Amniotic epithelial cell (primary cell): ENCODE results near the gene TEAD1.

Source experiments
- DNase-seq: peaks from one replicate; pipeline ENCODE4 v3.0.0-alpha.2; 2010; ENCODE audit warnings: low read depth

The TEAD1 gene

DNA sequence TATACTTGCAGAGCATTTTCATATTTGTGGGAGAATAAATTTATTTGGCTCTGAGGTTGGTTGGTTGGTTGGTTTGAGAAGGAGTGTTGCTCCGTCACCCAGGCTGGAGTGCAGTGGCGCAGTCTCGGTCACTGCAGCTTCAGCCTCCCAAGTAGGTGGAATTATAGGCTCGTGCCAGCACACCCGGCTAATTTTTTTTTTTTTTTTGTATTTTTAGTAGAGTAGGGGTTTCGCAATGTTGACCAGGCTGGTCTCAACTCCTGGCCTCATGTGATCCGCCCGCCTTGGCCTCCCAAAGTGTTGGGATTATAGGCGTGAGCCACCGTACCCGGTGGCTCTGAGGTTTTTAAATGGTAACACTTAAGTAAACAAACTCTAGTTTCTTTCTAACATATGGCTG, 161.1 kb downstream of the TEAD1 start:
- DNase-seq = no peak

DNA sequence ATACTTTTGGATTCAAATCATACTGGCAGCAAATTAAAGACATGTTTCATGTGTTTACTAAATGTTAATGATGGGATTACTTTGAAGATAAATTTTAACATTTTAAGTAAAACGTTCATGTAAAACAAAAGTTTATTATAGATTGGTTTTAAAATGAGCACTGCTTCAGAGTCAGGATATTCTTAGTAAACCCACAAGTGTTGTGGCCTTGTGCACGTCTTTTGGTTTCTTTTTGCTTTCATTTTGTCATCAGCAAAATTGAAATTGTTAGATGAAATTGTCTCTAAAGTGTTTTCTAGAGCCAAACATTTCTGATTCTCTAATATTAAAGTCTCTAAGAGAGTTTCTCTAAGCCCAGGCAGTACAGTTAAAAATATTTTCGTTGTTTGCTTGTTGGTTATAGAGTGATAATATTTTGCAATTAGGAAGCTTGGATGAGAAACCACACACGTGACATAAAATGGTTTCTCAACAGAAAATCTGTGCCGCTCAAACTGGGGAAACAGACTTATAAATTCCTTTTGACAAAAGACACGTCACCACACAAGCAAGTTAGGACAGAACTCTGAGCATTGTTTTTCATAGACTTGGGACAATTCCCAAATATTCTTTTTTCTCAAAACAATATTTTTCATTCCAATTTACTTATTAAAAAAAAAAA, 164.4 kb downstream of the TEAD1 start:
- DNase-seq = peak; percentile 44

DNA sequence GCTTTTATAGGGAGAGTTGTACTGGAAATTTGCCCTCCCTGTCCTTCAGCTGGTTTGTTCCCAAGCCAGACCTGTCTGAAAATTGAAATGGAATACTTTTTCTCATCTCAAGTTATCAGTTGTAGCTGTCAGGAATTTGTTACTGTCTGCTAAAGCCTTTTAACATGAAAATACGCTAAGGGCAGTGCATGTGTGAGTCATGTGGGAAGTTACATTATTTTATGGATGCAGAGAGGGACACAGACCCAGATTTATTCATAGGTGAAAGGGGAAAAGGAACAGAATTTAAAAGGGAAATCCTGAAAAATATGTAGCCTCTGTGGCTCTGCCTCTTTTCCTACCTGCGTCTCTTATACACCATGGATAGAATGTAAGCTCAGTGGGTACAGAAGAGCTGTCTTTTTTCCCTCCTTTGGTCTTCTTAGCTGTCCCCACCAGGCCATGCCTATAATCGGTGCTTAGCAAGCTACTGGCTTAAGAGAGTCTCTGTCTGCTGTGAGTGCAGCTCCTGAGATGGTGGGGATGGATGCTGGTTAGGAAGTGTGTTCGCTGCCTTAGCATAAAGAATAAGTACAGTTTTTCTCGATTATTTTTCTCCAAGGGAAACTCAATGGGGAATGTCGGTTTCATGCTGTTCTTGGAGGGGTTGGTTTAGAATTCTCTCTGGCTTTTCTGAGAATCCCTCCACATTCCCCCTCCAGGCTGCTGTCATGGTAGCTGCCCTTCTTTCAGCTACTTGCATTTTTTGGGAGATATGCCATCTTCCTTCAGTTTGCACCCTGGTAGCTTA, 166.8 kb downstream of the TEAD1 start:
- peak; percentile 64 for DNase-seq

DNA sequence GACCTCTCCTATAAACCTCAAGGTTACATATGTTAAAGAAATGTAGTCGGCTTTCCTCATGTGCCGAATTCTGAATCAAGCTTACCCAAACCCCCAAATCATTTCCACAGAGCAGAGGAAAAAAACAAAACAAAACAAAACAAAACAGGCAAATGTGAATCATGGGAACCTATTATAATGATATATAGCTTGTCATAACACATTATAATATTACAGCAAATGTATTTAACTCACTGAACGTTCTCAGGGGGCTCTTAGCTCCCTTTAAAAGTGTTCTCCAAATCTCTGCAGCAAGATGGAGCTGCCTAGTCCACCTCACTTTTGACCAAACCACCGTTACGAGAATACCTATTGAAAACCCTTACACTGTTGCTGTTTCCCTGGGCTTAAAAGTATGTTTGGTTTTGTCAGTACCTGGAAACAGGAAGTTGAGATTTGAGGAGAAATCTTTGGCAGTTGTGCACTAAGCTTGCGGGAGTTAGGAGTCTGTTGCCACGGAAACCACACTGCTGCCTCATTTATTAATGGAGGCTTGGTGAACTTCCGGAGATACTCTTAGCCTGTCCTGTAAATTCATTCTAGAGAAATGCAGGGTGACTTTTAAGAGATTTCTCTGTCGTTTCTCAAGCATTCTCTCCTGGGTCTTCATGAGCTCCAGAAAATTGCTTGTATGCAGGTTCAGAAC, 167.9 kb downstream of the TEAD1 start:
- DNase-seq = peak; percentile 90

DNA sequence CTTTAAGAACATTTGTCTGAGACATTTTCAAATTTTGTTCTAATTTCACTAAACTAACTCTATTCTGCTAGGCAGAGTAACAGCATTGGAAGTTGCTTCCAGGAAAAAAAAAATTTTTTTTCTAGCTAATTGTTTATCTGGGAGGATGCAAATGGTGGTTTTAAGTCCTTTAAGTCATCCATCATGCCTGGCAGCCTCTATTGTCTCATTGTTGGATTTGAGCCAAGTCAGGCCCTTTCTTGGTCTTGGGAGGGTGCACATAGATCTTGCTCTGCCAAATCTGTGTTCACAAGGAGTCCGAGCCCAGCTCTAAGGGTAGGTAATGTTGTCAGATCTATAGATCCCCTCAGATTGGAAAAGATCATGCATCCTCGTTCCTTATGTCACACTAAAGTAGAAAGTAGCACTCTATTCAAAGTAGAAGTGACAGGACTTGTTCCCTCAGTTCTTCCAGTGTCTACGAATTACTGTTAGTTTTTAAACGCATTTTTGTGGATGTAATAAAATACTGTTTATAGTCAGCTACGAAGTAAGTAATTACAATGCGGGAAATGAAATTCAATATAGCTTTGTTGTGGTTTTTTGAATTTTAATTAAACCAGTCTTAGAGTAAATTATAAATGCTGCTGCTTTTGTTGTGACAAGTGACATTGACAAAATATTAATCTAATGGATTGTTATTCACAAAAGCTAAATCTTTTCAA, 168.9 kb downstream of the TEAD1 start:
- DNase-seq = peak; percentile 63

DNA sequence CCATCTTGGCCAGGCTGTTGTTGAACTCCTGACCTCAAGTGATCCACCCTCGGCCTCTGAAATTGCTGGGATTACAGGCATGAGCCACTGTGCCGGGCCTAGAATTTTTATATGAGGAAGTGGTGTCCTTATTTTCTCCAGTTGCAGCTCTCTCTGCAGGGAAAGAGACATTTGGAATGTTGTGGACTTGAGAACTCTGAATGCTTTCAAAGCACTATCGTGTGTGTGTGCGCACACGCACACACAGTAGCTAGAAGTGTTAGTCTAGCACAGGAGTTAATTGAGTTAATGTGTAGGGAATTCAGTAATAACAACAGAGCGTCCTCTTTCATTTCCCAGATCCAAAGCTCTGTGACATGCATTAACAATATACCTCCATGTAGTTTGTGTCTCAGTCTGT, 170.9 kb downstream of the TEAD1 start:
- peak; percentile 54 for DNase-seq

DNA sequence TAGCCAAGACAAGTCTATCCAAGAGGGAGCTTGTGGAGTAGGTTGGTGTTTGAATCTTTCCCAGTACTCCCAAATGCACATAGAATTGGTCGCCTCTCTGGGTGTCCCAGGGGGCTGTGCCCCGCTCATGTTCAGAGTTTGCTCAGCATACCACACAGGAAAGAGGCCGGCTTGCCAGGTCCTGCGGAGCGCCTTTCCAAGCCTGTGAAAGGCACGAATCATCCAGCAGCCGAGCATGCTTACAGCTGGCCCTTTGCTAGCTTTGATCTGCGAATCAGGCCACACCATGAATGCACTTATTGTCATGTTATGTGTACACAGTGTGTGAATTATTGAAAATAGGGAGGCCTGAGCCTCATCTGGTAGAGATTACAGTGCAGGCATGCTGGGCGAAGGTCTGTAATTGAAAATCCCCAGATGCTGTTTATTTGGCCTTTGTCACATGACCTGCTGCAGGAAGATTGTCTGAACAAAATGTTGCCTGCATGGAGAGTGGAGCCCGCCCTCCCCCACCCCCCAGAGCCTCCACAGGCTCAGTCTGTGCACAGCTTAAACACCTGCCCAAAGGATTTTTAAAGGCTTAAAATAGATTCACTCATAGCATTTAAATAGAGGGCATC, 171.6 kb downstream of the TEAD1 start:
- peak; percentile 73 for DNase-seq

DNA sequence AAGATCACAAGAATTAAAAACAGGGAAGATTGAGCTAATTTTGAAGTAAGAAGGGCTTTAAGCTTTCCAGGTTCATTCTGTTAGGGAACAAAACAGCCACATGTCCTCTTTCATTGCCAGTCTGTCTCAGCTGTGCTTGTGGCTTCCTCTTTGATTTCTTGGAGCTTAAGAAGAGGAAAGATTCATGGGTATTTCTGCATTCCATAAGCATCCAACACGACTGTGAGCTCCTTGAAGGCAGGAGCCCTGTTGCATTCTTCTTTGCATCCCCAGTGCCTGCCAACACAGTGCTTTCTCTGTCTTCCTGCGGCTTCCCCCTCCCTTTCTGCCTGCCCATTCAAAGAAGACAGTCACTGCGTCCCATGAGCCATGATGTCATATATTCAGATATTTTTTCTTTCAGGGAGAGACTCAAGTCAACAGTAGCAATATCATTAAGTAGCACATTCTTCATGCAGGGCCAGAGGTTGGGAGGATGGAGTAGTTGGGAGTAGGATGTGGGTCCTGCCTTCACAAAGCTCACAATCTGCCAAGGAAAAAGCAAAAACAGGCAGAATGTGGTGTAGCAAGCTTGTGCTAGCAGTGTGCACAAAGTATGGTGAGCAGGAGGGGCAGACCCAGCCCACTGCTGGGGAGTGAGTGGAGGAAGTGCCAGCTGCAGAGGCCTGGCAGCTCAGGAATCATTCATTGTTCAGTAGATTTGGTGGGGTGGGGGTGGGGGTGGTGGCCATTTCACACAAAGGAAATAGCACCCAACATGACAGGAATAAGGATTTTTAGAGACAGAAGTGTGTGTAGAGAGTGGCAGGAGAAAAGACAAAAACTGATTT, 172.8 kb downstream of the TEAD1 start:
- no peak for DNase-seq

DNA sequence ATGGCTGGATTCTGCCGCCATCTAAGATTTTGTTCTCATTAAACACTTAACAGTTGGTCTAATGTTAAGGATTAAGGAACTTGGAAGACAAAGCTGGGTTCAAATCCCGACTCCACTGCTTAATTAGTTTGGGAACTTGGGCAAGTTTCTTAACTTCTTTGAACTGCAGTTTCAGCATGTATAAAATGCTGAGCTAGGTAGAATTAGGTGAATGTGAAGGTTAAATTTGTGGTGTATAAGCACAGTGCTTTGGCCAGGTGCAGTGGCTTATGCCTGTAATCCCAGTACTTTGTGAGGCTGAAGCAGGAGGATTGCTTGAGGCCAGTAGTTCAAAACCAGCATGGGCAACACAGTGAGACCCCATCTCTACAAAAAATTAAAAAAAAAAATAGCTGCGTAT, 174.2 kb downstream of the TEAD1 start:
- no peak for DNase-seq

DNA sequence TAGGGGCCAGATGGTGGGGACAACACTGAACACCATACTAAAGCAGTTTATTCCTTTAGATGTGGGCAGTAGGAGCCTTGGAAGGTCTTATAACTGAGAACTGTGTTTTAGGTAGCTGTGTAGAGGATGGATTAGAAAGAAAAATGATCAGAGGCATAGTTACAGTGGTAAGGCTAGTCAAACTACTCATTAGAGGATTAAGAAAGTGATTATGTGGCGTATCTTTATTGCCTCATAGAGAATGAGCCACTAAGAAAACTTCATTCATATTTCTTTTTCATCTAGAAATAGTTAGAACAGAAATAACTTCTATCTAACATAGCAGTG, 179.1 kb downstream of the TEAD1 start:
- DNase-seq = no peak

DNA sequence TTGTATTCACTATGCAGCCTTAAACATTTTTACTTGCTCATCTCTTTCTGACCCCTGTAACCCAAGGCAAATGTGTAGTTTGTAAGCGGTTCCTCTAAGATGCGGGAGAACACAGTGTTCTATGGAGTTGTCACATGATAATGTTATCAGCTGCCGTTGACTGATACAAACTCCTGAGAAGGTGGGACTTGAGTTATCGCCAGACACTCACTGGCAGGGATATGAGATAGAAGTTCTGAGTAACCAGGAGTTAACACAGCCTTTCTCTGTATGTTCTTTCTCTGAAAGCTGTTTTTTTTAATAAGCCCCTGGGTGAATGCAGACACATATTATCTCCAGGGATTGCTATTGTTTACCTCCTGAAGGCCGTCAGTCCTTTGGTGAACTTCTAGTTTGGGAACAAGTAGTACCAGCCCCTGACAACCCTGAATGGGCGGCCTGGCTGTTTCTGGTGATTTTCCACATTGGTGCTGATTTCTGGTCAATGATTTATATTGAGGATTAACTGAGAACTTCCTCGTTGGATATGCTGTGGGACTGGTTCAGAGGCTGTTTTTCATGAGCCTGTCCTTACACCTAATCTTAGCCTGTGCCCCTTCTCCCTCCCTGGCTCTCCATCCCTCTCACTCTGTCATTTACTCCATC, 179.6 kb downstream of the TEAD1 start:
- peak; percentile 99 for DNase-seq

DNA sequence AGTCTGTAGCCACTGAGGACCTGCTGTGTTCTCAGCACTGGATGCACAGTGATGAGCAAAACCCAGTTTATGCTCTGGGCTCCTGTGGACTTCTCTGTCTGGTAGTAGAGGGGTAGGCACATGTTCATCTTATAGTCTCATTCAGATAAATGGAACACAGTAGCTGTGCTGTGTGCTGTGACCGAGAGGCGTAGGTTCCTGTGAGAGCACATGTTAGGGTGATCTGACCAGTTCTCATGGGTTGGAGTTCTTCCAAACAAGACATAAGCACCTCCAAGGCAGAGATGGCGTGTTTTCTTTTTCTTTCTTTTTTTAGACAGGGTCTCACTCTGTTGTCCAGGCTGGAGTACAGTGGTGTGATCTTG, 180.1 kb downstream of the TEAD1 start:
- DNase-seq = no peak

DNA sequence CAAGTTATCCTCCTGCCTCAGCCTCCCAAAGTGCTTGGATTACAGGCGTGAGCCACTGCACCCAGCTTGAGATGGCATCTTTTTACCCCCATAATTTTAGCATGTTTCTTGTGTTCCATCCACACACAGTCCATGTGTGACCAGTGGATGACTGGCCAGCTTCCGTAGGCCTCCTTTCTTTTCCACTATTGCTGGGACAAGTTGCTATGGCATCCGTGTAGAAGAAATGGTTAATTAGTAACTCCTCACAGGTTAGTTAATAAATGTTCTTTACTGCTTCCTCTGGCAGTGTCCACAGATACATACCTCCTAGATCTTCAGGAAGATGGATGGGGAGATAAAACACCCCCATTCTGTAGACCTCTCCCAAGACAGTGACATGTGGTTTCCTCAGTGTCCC, 180.6 kb downstream of the TEAD1 start:
- DNase-seq = no peak

DNA sequence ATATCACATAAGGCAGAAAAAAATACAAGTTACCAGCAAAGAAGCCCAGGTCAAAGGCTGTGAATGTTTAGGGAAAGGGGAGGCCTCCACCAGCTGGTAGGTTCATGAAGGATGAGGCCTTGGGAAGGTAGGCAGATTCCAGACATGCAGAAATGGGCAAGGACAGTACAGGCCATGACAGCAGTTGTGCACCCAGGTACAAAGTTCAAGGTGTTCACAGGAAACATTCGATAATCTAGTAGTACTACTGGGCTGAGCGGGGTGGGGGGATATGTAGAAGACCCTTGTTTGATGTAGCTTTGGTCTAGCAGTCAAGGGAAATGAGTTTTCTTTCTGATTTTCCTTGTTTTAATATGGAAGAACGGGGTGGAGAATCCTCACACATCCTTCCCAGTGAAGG, 182.1 kb downstream of the TEAD1 start:
- DNase-seq = no peak

DNA sequence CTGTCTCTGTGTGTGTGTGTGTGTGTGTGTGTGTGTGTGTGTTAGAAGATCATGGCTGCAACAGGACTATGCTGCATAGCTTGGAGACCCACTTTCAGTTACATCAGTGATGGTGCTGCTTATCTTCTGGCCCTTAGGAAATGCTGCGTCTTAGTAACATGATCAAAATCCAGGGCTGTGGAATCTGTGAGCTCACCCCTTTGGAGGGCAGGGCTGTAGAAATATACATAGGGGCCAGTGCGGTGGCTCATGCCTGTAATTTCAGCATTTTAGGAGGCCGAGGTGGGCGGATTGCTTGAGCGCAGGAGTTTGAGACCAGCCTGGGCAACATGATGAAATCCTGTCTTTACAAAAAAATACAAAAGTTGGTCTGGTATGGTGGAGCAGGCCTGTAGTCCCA, 183.4 kb downstream of the TEAD1 start:
- peak; percentile 86 for DNase-seq

DNA sequence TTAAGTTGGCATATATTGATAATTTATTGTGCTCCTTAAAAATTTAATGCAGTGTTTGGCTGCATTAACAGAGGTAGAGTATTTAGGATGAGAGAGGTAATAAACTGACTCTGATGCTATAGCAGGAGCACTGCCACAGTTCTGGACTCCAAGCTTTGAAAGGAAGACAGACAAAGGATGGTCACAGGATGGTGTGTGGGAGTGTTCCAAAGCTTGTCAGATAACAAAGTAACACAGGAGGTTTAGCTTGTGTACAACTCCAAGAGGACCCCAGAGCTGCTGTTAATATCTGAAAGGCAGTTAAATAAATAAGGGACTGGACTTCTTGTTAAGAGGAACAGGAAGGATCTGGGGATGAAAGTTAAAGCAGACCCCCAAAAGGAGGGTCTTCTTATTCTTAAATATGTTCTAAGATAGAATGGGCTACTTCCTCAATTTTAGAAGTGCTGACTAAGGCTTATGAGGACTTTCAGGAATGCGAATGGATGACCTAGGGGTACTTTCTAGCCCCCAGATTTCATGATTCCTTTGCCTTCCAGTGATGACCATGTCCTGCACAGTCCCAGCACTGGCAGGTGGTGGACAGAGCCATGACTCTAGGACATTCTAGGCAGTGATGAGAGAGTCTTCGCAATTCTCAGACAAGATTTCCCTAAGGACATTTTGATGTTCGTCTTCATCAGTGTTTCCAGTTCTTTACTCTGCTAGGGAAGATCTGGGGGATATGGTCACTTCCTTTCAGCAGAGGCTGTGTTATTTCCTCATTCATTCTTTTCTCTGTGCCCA, 185.8 kb downstream of the TEAD1 start:
- no peak for DNase-seq

DNA sequence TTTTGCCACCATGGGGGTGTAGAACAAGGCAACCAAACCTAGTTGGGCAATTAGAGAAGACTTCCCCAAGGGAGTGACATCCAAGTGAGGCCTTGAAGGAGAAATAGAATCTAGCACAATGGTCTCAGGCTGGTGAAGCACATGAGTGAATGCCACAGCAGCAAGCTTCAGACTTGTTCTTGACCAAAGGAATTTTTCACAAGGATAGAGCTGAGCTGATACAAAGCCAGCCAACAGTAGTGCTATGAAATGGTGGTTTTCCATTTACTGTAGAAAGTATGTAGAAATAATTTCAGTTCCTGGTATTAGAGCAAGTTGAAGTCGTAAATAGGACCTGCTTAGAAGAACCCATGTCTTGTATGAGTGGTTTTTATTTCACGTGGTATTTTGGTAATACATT, 186.6 kb downstream of the TEAD1 start:
- DNase-seq = peak; percentile 83

DNA sequence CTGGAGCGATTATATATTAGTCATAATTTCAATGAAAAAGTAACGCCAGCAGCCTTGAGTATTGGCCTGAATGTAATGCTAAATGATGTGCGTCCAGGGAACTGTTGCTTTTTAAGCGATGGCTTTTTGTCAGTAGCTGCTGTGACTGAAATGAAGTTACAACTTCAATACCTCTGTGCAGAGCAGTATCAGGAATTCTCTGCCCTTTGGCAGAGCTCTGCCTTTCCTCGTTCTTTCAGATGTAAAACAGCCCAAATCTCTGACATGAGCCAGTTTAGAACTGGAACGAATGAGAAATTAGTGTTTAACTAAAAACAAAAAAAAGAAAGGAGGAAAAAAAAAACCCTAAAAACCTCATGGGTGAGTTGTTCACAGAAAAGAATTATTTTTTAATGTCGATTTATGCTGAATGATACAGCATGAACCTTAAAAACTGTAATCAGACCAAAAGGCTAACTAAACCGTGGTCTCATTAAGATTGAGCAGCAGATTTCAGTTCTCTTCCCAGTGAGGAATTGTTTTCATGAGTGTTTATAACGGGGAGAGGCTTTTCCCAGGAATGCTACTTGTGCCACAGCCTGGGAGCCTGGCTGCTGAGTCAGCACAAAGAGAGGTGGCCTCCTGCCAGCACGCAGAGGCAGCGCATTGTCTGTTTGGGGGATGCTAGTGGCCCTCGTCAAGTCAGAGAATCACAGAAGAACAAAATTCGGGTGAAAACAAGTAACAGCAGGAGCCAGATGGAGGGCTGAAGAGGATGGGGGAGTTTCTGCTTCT, 188.7 kb downstream of the TEAD1 start:
- DNase-seq = peak; percentile 93

DNA sequence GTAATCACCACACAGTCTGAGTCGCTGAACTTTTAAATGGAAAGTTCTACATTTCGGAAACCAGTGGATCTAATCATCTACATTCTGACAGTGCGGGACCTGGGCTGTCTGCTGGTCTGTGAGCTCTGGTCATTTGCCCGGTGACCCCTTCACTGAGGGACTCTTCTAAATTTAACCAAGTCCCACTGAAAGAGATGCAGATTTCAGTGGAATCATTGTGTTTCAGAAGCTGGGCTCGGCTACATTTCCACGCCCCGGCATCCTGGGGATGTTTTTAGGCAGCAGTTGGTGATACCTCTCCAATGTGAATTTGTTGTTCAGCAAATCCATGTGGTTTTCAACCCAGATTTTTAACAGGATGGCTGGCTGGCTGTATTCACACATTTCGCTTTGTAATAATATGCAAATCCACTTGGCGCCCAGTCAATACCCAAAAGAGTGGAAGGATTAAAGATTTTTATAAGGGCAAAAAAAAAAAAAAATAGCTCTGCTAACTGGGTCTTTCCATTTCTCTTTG, 189.4 kb downstream of the TEAD1 start:
- DNase-seq = no peak
